Activated CD8-positive, alpha-beta memory T cell treated with anti-CD3 and anti-CD28 coated beads for 36 hours (primary cell): ENCODE data around the gene ACADSB. TPM values are rescaled to one million over a fixed set of nuclear protein-coding genes. Genes with fewer than 3 reads are reported as not detected.

Experiments used
- CTCF ChIA-PET: fragments of 350-600 bp; sonication (Branson Sonifier 250); formaldehyde crosslinking; loops from one replicate; lab custom pipeline; 2021; ENCODE audit warnings: antibody characterized with exemption; lab: Charles Lee
- POLR2A ChIA-PET: fragments of 350-600 bp; sonication (Branson Sonifier 250); formaldehyde crosslinking; loops from one replicate; lab custom pipeline; 2021; ENCODE audit warnings: antibody characterized with exemption; lab: Charles Lee
- total RNA-seq, 2 experiments: library from RNA; stranded (reverse); gene quantifications; one replicate each; pipeline ENCODE4 v1.2.3, GENCODE V29; 2021

ACADSB gene
- total RNA-seq, 2 experiments from 2014 or later = 26.6 to 27.0 TPM

GRCh38 chr10:123027861-123028260 is 19.1 kb downstream of the ACADSB start:
- ChIA-PET CTCF (interaction anchor here (1.2 kb wide), 1 partner anchor 15 kb away, joined by 4 read pairs; no protein-coding TSS in a partner anchor), POLR2A (no interaction called here)

- CTCF ChIA-PET = no interaction called here
- POLR2A ChIA-PET = no interaction called here
These were observed 22.3 kb downstream of the ACADSB start for GRCh38 chr10:123031124-123031523.

- CTCF ChIA-PET = no interaction called here
- POLR2A ChIA-PET = no interaction called here
These were observed 25.5 kb downstream of the ACADSB start for GRCh38 chr10:123034332-123034731.

- CTCF ChIA-PET = no interaction called here
- POLR2A ChIA-PET = no interaction called here
These were observed 26.8 kb downstream of the ACADSB start for GRCh38 chr10:123035467-123036086.

- POLR2A ChIA-PET = no interaction called here
- CTCF ChIA-PET = no interaction called here
These were observed 30.2 kb downstream of the ACADSB start for GRCh38 chr10:123038782-123039631.

GRCh38 chr10:123039632-123039930 is 30.8 kb downstream of the ACADSB start:
- CTCF ChIA-PET = no interaction called here
- POLR2A ChIA-PET = no interaction called here

GRCh38 chr10:123042708-123043408 is 34.1 kb downstream of the ACADSB start:
- CTCF ChIA-PET = interaction anchor here (0.7 to 1.5 kb wide), 2 partner anchors 15 to 1359 kb away, joined by 3 to 4 read pairs; no protein-coding TSS in a partner anchor
- POLR2A ChIA-PET = interaction anchor here (0.5 kb wide), 1 partner anchor 113 kb away, joined by 3 read pairs; no protein-coding TSS in a partner anchor

- CTCF ChIA-PET = interaction anchor here (0.7 to 1.5 kb wide), 2 partner anchors 15 to 1358 kb away, joined by 3 to 4 read pairs; no protein-coding TSS in a partner anchor
- POLR2A ChIA-PET = interaction anchor here (0.5 kb wide), 1 partner anchor 113 kb away, joined by 3 read pairs; no protein-coding TSS in a partner anchor
These were observed 34.7 kb downstream of the ACADSB start for GRCh38 chr10:123043409-123043925.

- ChIA-PET POLR2A (no interaction called here), CTCF (no interaction called here)
These were observed 35.6 kb downstream of the ACADSB start for GRCh38 chr10:123044391-123044790.

GRCh38 chr10:123045961-123046731 is 37.3 kb downstream of the ACADSB start:
- ChIA-PET POLR2A (no interaction called here), CTCF (interaction anchor here (1.2 kb wide), 1 partner anchor 86 kb away, joined by 3 read pairs; no protein-coding TSS in a partner anchor)

- CTCF ChIA-PET = interaction anchor here (0.6 kb wide), 1 partner anchor 817 kb away, joined by 3 read pairs; no protein-coding TSS in a partner anchor
- POLR2A ChIA-PET = no interaction called here
These were observed 49.2 kb downstream of the ACADSB start for GRCh38 chr10:123057968-123058367.

GRCh38 chr10:123061865-123062264 is 53.1 kb downstream of the ACADSB start:
- CTCF ChIA-PET = no interaction called here
- POLR2A ChIA-PET = no interaction called here

GRCh38 chr10:123062726-123063125 is 53.9 kb downstream of the ACADSB start:
- CTCF ChIA-PET = no interaction called here
- POLR2A ChIA-PET = no interaction called here

- CTCF ChIA-PET = no interaction called here
These were observed 59.5 kb downstream of the ACADSB start for GRCh38 chr10:123068087-123068853.

GRCh38 chr10:123069246-123069986 is 60.6 kb downstream of the ACADSB start:
- ChIA-PET CTCF (no interaction called here), POLR2A (no interaction called here)

More at GRCh38 chr10:123068087-123068853, 59.5 kb downstream of the ACADSB start:
- POLR2A ChIA-PET = no interaction called here

- POLR2A ChIA-PET = no interaction called here
- CTCF ChIA-PET = no interaction called here
These were observed 64.4 kb downstream of the ACADSB start for GRCh38 chr10:123073187-123073586.

- ChIA-PET POLR2A (no interaction called here), CTCF (no interaction called here)
These were observed 65.4 kb downstream of the ACADSB start for GRCh38 chr10:123074215-123074614.

GRCh38 chr10:123081896-123082295 is 73.1 kb downstream of the ACADSB start:
- ChIA-PET CTCF (no interaction called here), POLR2A (no interaction called here)
